Caco-2 (cell line): ENCODE data around the gene LDB2. TPM values are rescaled to one million over a fixed set of nuclear protein-coding genes. Genes with fewer than 3 reads are reported as not detected.

ENCODE experiments used
- BruUV-seq: library from RNA; stranded (reverse); fragments of 400-500 nt; replicated peaks from 2 replicates; lab custom pipeline; 2021; lab: Mats Ljungman, UMichigan
- CTCF ChIA-PET: fragments of 300-600 bp; sonication (Branson Sonifier 250); formaldehyde crosslinking; loops from one replicate; lab custom pipeline; 2022; ENCODE audit warnings: antibody characterized with exemption; lab: Charles Lee
- POLR2A ChIA-PET: fragments of 300-600 bp; sonication (Branson Sonifier 250); formaldehyde crosslinking; loops from one replicate; lab custom pipeline; 2022; ENCODE audit warnings: antibody characterized with exemption; lab: Charles Lee
- DNase-seq, 2 experiments: peaks; one replicate each; pipeline versions ENCODE4 v3.0.0 to v3.0.0-alpha.2; 2020 to 2022
- H3K27me3 ChIP-seq: replicated peaks from 2 replicates; pipeline ENCODE4 v1.6.0; 2011; ENCODE audit warnings: low read length; ENCODE audit not compliant: control insufficient read depth, insufficient read depth
- H3K36me3 ChIP-seq: 2 replicates; pipeline ENCODE4 v1.5.1; 2011; ENCODE audit warnings: low read length; ENCODE audit not compliant: control insufficient read depth, insufficient read depth
- H3K4me1 ChIP-seq: fragments of 250-450 bp; sonication (Bioruptor Pico); 2 replicates; pipeline ENCODE4 v1.5.1; 2020; ENCODE audit warnings: mild to moderate bottlenecking
- H3K4me3 ChIP-seq: 2 replicates; pipeline ENCODE4 v1.5.1; 2011; ENCODE audit warnings: low read depth, mild to moderate bottlenecking, control low read depth, low read length
- H3K9me3 ChIP-seq: fragments of 250-450 bp; sonication (Bioruptor Pico); 2 replicates; pipeline ENCODE4 v1.5.1; 2020; ENCODE audit warnings: mild to moderate bottlenecking, moderate library complexity
- H3K27ac Mint-ChIP-seq: one replicate; pipeline ENCODE4 v1.8.0; 2022; ENCODE audit warnings: mixed read lengths; ENCODE audit not compliant: unreplicated experiment
- H3K27me3 Mint-ChIP-seq: one replicate; pipeline ENCODE4 v1.8.0; 2022; ENCODE audit warnings: mixed read lengths; ENCODE audit not compliant: insufficient read depth, unreplicated experiment
- H3K36me3 Mint-ChIP-seq: one replicate; pipeline ENCODE4 v1.8.0; 2022; ENCODE audit warnings: mild to moderate bottlenecking, mixed read lengths; ENCODE audit not compliant: insufficient read depth, unreplicated experiment
- H3K4me1 Mint-ChIP-seq: one replicate; pipeline ENCODE4 v1.8.0; 2022; ENCODE audit warnings: low read depth, mixed read lengths; ENCODE audit not compliant: unreplicated experiment
- H3K4me3 Mint-ChIP-seq: one replicate; pipeline ENCODE4 v1.8.0; 2022; ENCODE audit warnings: mild to moderate bottlenecking, moderate library complexity, mixed read lengths; ENCODE audit not compliant: unreplicated experiment
- H3K9me3 Mint-ChIP-seq: one replicate; pipeline ENCODE4 v1.8.0; 2022; ENCODE audit warnings: mixed read lengths; ENCODE audit not compliant: unreplicated experiment
- intact Hi-C: fragments of 100-400 bp; cut with micrococcal nuclease; formaldehyde crosslinking; loops from one replicate; pipeline ENCODE4 v1.10.0; 2022; ENCODE audit not compliant: unreplicated experiment
- total RNA-seq: library from RNA; stranded (reverse); gene quantifications from 2 replicates; pipeline ENCODE4 v1.2.3, GENCODE V29; 2022
- TF ChIP-seq, protein P1 (sequence below), 2 experiments: fragments of 200-600 bp in 1 of 2; IDR thresholded peaks; 1 replicate in 1 of 2; 2 replicates in 1 of 2; pipeline versions ENCODE4 v1.5.1 to v1.8.0; 2011 to 2022; ENCODE audit warnings: antibody characterized with exemption in 1 of 2, control low read depth in 1 of 2, inconsistent platforms in 1 of 2, low read depth in 1 of 2, low read length in 1 of 2, mild to moderate bottlenecking in 1 of 2, moderate library complexity in 1 of 2; ENCODE audit not compliant: insufficient read depth in 1 of 2, severe bottlenecking in 1 of 2, unreplicated experiment in 1 of 2

Gene LDB2
- total RNA-seq, 1 experiment from 2014 or later: not detected

DNA sequence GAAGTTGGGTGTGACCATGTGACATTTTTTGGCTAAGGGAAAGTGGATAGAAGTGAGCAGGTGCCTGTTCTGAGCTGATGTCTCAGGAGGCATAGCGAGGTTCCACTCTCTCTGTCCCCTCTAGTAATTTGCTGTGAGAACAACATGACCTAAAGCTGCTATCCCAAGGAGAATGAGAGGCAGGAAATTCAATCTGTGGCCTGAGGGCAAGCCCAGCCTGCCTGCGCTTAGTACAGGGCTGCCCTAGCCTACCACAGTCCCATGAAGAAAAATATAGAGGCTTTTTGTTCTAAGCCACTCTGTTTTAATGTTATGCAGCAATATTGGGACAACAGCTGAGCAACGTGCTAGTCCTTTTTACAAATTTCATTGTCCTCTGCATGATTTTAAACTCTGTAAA, 193.1 kb downstream of the LDB2 start:
- H3K4me3 ChIP-seq: no peak overlapping the region
- no peak overlapping the region for H3K27ac Mint-ChIP-seq
- BruUV-seq: no TSS peak
- no peak overlapping the region for H3K4me3 Mint-ChIP-seq
- H3K4me1 ChIP-seq: no peaks in the 10 kb centered on the region
- H3K27me3 ChIP-seq: no peaks in the 10 kb centered on the region
- peaks cover 3% of the 10 kb centered on the region for H3K27me3 Mint-ChIP-seq
- H3K36me3 Mint-ChIP-seq: no peaks in the 10 kb centered on the region
- H3K36me3 ChIP-seq: no peaks in the 10 kb centered on the region
- H3K9me3 Mint-ChIP-seq: no peaks in the 10 kb centered on the region
- no peaks in the 10 kb centered on the region for H3K4me1 Mint-ChIP-seq
- no peaks in the 10 kb centered on the region for H3K9me3 ChIP-seq
- POLR2A ChIA-PET: no interaction called here
- CTCF ChIA-PET: no interaction called here
- TF ChIP-seq, protein P1, sequence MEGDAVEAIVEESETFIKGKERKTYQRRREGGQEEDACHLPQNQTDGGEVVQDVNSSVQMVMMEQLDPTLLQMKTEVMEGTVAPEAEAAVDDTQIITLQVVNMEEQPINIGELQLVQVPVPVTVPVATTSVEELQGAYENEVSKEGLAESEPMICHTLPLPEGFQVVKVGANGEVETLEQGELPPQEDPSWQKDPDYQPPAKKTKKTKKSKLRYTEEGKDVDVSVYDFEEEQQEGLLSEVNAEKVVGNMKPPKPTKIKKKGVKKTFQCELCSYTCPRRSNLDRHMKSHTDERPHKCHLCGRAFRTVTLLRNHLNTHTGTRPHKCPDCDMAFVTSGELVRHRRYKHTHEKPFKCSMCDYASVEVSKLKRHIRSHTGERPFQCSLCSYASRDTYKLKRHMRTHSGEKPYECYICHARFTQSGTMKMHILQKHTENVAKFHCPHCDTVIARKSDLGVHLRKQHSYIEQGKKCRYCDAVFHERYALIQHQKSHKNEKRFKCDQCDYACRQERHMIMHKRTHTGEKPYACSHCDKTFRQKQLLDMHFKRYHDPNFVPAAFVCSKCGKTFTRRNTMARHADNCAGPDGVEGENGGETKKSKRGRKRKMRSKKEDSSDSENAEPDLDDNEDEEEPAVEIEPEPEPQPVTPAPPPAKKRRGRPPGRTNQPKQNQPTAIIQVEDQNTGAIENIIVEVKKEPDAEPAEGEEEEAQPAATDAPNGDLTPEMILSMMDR (IDR thresholded peaks at IDR 0.05; ENCODE audit: insufficient read depth in 1 of 2, low read depth in 1 of 2, low read length in 1 of 2, severe bottlenecking in 1 of 2, unreplicated experiment in 1 of 2): no peak
- intact Hi-C loops: no loop called here
- DNase-seq: no peak

DNA sequence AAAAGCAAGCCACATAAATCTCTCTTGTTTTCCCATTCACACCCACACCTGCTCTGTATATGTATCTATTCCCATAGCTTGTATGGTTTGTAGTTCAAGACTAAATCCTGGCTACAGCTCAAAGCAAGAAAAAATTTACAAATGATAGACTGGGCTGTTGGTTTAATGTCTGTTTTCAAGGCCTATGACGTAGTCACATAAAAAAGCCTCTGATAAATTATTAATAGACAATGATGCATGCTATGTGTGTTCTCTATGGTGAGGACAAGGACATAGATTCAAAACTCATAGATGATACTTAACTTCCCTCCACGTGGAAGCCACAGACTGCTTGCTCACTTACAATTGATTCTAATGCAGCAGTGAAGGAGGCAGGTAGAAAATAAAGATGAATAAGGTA, 194.0 kb downstream of the LDB2 start:
- Histone ChIP-seq H3K4me1 (no peaks in the 10 kb centered on the region), H3K36me3 (no peaks in the 10 kb centered on the region), H3K4me3 (no peak overlapping the region), H3K27me3 (no peaks in the 10 kb centered on the region), H3K9me3 (no peaks in the 10 kb centered on the region)
- TF ChIP-seq, protein P1 (IDR thresholded peaks at IDR 0.05; ENCODE audit: insufficient read depth in 1 of 2, low read depth in 1 of 2, low read length in 1 of 2, severe bottlenecking in 1 of 2, unreplicated experiment in 1 of 2): no peak
- ChIA-PET POLR2A (no interaction called here), CTCF (no interaction called here)
- no peaks in the 10 kb centered on the region for H3K9me3 Mint-ChIP-seq
- H3K27ac Mint-ChIP-seq: no peak overlapping the region
- H3K36me3 Mint-ChIP-seq: no peaks in the 10 kb centered on the region
- peaks cover 3% of the 10 kb centered on the region for H3K27me3 Mint-ChIP-seq
- H3K4me1 Mint-ChIP-seq: no peaks in the 10 kb centered on the region
- no peak overlapping the region for H3K4me3 Mint-ChIP-seq
- DNase-seq: no peak
- BruUV-seq: no TSS peak
- intact Hi-C loops: no loop called here

DNA sequence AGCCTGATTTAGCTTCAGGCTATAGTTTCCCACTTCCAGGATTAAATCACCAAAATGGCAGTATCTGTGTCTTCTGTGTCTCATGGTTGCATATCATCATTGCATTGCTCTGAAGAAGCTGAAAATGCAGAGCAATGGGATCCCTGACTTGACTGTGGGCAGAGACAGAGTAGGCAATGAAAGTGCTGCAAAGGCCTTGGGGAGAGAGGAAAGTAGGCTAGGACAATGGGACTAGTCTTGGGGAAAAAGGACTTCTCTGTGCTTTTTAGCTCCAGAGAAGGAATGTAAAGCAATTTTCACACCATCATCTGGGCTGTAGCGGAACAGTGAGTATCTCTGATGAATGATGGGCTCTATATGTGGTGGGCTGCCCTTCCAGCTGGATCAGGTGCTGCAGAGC, 202.5 kb downstream of the LDB2 start:
- Mint-ChIP-seq H3K27me3 (peaks cover 6% of the 10 kb centered on the region), H3K4me3 (no peak overlapping the region), H3K36me3 (no peaks in the 10 kb centered on the region), H3K4me1 (no peaks in the 10 kb centered on the region), H3K27ac (no peak overlapping the region), H3K9me3 (no peaks in the 10 kb centered on the region)
- H3K9me3 ChIP-seq: no peaks in the 10 kb centered on the region
- no peaks in the 10 kb centered on the region for H3K27me3 ChIP-seq
- POLR2A ChIA-PET: no interaction called here
- CTCF ChIA-PET: no interaction called here
- DNase-seq: no peak
- TF ChIP-seq, protein P1 (IDR thresholded peaks at IDR 0.05; ENCODE audit: insufficient read depth in 1 of 2, low read depth in 1 of 2, low read length in 1 of 2, severe bottlenecking in 1 of 2, unreplicated experiment in 1 of 2): no peak
- intact Hi-C loops: no loop called here
- no peak overlapping the region for H3K4me3 ChIP-seq
- H3K36me3 ChIP-seq: no peaks in the 10 kb centered on the region
- no TSS peak for BruUV-seq
- no peaks in the 10 kb centered on the region for H3K4me1 ChIP-seq
